HFF-Myc (cell line): ENCODE results near the gene UGT1A5.

ENCODE experiments used
- DNase-seq: peaks from one replicate; pipeline ENCODE4 v3.0.0-alpha.2; 2011; ENCODE audit warnings: low read depth; ENCODE audit errors: extremely low read depth
- H3K4me3 ChIP-seq: replicated peaks from 2 replicates; pipeline ENCODE4 v1.5.1; 2011; ENCODE audit warnings: low read depth, mild to moderate bottlenecking, control low read depth, low read length
- TF ChIP-seq, protein P1 (sequence below): IDR thresholded peaks from 2 replicates; pipeline ENCODE4 v1.5.1; 2012; ENCODE audit warnings: mild to moderate bottlenecking, low read depth, low read length, control low read depth; ENCODE audit errors: missing control alignments

The UGT1A5 gene

DNA sequence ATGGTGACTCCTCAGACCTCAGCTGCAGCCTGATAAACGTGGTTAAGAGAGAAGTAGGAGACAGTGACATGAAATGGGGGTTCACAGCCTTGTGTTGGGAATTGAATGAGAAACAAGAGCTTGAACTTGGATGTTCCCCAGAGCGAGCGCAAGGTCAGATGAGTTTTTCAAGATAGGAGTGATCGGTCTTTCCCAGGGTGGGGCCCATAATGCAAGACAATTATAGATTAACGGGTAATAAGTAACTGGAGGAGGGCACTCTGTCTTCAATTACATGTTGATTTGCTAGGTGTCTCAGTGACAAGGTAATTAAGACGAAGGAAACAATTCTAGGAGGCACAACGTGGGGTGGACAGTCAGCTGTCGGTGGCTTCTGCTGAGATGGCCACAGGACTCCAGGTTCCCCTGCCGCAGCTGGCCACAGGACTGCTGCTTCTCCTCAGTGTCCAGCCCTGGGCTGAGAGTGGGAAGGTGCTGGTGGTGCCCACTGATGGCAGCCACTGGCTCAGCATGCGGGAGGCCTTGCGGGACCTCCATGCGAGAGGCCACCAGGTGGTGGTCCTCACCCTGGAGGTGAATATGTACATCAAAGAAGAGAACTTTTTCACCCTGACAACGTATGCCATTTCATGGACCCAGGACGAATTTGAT is at the start of gene UGT1A5:
UGT1A5 (plus strand) TSS at position 297 of the 651 bp plus-strand sequence; CDS start at position 382, 85 bp downstream.
- TF ChIP-seq, protein P1, sequence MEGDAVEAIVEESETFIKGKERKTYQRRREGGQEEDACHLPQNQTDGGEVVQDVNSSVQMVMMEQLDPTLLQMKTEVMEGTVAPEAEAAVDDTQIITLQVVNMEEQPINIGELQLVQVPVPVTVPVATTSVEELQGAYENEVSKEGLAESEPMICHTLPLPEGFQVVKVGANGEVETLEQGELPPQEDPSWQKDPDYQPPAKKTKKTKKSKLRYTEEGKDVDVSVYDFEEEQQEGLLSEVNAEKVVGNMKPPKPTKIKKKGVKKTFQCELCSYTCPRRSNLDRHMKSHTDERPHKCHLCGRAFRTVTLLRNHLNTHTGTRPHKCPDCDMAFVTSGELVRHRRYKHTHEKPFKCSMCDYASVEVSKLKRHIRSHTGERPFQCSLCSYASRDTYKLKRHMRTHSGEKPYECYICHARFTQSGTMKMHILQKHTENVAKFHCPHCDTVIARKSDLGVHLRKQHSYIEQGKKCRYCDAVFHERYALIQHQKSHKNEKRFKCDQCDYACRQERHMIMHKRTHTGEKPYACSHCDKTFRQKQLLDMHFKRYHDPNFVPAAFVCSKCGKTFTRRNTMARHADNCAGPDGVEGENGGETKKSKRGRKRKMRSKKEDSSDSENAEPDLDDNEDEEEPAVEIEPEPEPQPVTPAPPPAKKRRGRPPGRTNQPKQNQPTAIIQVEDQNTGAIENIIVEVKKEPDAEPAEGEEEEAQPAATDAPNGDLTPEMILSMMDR: no peak
- H3K4me3 ChIP-seq: no peak within 1 kb of the TSS
- no peak for DNase-seq

GRCh38 chr2:233663911-233664310 is 48.8 kb upstream of the UGT1A5 start:
- H3K4me3 ChIP-seq: no peak overlapping the region
- TF ChIP-seq, protein P1: no peak
- no peak for DNase-seq

GRCh38 chr2:233668605-233669260 is 44.0 kb upstream of the UGT1A5 start:
- TF ChIP-seq, protein P1: no peak
- DNase-seq: no peak
- H3K4me3 ChIP-seq: no peak overlapping the region

DNA sequence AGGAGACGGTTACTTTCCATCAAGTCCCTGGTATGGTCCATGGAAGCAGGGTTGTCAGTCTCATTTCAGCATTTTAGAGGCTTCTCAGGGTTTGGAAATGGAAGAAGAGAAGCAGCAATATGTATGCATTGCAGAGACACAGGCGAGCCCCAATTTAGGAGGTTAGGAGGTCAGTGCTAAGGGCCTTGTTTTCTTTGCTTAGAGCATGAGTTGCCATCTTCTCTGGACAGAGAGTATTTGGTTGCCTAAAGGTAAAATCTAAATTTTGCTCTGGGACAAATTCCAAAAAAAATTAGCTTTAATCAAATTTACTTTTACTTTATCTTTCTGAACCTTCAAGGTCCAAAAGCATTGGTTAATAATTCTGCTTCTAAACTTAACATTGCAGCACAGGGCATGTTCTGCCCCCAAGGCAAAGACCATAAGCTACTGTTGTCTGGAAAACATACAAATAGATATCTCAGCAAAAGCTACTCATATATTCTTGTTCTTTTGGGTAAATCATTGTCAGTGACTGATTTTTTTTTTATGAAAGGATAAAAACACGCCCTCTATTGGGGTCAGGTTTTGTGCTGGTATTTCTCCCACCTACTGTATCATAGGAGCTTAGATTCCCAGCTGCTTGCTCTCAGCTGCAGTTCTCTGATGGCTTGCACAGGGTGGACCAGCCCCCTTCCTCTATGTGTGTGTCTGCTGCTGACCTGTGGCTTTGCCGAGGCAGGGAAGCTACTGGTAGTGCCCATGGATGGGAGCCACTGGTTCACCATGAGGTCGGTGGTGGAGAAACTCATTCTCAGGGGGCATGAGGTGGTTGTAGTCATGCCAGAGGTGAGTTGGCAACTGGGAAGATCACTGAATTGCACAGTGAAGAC is 41.2 kb upstream of the UGT1A5 start, which contains the start of gene UGT1A9:
UGT1A9 (plus strand) TSS at position 609 of the 872 bp plus-strand sequence; CDS start at position 646, 37 bp downstream.
- H3K4me3 ChIP-seq: no peak within 1 kb of the TSS
- DNase-seq: no peak
- TF ChIP-seq, protein P1: no peak

DNA sequence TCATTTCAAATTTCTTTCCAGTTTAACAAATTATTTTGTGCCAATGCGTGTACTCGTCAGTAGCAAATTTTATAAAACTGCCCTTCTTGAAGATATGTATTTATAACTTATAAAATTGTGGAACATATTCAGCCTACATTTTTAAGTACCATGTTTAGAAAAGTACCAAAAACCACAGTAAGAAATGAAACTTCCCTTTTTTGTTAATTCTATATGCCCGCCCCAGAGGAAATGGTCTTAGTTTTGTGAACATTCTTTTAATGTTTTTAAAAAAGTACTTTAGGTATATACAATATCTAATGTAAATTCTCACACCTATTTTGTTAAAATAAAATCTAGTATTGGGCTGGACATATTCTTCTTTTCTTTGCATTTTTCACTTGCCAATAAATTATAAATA is 39.8 kb upstream of the UGT1A5 start:
- DNase-seq: no peak
- TF ChIP-seq, protein P1: no peak
- no peak overlapping the region for H3K4me3 ChIP-seq

DNA sequence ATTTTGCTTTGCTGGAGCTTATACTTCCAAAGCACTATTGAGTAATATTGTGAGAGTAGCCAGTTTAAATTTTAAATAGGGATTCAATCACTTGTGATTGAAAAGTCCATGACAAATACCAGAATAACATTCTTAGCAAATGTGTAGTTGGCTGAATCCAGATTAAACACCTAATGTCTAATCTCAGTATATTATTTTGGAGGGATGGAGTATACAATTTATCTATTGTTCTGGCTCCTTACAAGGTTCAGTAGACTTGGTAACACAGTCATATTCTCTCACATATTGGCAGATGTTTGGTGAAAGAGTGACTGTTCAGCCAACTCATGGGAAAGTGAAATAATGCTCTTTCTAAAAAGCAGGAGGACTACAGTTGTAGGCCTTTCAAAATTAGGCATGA is 38.8 kb upstream of the UGT1A5 start:
- TF ChIP-seq, protein P1: no peak
- H3K4me3 ChIP-seq: no peak overlapping the region
- DNase-seq: no peak
